ENCODE results near the gene STX19.

DNA sequence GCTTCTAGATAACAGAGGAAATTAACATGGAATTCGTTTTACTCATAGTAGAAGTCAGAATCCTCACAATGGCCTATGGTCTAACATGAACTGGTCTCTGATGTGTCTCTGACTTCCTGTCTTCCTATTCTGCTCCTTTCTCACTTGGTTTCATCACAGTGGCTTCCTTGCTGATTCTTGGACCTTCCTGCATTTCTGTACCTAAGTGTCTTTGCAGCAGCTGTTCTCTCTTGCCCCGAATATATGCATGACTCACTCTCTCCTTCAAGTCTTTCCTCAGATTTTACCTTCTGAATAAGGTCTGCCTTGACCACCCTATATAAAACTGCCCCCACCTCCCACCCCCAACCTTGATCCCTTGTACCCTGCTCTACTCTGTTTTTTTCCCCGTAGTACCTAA is 34.3 kb downstream of the STX19 start:
- TF ChIP-seq, protein P1, sequence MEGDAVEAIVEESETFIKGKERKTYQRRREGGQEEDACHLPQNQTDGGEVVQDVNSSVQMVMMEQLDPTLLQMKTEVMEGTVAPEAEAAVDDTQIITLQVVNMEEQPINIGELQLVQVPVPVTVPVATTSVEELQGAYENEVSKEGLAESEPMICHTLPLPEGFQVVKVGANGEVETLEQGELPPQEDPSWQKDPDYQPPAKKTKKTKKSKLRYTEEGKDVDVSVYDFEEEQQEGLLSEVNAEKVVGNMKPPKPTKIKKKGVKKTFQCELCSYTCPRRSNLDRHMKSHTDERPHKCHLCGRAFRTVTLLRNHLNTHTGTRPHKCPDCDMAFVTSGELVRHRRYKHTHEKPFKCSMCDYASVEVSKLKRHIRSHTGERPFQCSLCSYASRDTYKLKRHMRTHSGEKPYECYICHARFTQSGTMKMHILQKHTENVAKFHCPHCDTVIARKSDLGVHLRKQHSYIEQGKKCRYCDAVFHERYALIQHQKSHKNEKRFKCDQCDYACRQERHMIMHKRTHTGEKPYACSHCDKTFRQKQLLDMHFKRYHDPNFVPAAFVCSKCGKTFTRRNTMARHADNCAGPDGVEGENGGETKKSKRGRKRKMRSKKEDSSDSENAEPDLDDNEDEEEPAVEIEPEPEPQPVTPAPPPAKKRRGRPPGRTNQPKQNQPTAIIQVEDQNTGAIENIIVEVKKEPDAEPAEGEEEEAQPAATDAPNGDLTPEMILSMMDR (IDR thresholded peaks at IDR 0.05), result no peak
- no peak for TF ChIP-seq POLR2A (IDR thresholded peaks at IDR 0.05)

Measured in heart left ventricle (tissue), 13 donors.